NB4 (cell line): ENCODE results near the gene TSPAN17.
"Not testable (repeated sequence)": the region's sequence is repeated elsewhere in the genome, so short reads cannot be mapped to it uniquely, and the experiment has no call there.

Source experiments
- MYC ChIP-seq: IDR thresholded peaks from 2 replicates; pipeline ENCODE4 v1.6.1; 2011; ENCODE audit warnings: low read depth, low read length
- POLR2A ChIP-seq: IDR thresholded peaks from 2 replicates; pipeline ENCODE4 v1.6.1; 2011; ENCODE audit warnings: mild to moderate bottlenecking; ENCODE audit not compliant: insufficient read length; ENCODE audit errors: extremely low read depth
- TF ChIP-seq, protein P1 (sequence below): IDR thresholded peaks from one replicate; pipeline ENCODE4 v1.5.1; 2012; ENCODE audit warnings: low read depth, low read length
- TF ChIP-seq, protein P2 (sequence below): IDR thresholded peaks from 2 replicates; pipeline ENCODE4 v1.6.1; 2011; ENCODE audit warnings: low read depth, low read length

DNA sequence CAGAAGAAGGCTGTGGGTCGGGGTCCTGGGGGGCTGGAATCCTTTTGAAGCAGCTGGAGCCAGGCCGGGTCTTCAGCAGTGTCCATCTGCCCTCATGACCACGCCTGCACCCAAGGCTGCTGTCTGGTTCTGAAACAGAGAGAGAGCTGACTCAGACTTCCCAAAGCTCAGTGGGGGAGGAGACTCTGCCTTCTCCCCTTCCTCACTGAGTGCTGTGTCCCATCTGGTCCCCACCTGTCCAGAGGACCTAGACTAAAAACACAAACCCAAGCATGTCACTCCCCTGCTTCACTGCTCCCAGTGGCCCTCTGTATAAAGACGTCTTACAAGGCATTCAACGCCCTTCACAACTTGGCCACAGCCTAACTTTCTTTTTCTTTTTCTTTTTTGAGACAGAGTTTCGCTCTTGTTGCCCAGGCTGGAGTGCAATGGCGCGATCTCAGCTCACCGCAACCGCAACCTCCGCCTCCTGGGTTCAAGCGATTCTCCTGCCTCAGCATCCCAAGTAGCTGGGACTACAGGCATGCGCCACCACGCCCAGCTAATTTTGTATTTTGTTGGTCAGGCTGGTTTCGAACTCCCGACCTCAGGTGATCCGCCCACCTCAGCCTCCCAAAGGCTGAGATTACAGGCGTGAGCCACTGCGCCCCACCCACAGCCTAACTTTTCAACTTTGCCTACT, 47.4 kb upstream of the TSPAN17 start:
- TF ChIP-seq, protein P1, sequence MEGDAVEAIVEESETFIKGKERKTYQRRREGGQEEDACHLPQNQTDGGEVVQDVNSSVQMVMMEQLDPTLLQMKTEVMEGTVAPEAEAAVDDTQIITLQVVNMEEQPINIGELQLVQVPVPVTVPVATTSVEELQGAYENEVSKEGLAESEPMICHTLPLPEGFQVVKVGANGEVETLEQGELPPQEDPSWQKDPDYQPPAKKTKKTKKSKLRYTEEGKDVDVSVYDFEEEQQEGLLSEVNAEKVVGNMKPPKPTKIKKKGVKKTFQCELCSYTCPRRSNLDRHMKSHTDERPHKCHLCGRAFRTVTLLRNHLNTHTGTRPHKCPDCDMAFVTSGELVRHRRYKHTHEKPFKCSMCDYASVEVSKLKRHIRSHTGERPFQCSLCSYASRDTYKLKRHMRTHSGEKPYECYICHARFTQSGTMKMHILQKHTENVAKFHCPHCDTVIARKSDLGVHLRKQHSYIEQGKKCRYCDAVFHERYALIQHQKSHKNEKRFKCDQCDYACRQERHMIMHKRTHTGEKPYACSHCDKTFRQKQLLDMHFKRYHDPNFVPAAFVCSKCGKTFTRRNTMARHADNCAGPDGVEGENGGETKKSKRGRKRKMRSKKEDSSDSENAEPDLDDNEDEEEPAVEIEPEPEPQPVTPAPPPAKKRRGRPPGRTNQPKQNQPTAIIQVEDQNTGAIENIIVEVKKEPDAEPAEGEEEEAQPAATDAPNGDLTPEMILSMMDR: not testable (repeated sequence)
- not testable (repeated sequence) for TF ChIP-seq POLR2A, MYC
- TF ChIP-seq, protein P2, sequence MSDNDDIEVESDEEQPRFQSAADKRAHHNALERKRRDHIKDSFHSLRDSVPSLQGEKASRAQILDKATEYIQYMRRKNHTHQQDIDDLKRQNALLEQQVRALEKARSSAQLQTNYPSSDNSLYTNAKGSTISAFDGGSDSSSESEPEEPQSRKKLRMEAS: not testable (repeated sequence)
